ENCODE data around the gene VAMP5. TPM values are rescaled to one million over a fixed set of nuclear protein-coding genes. Genes with fewer than 3 reads are reported as not detected.

The VAMP5 gene
- total RNA-seq, 1 donor from 2014 or later, result not detected

DNA sequence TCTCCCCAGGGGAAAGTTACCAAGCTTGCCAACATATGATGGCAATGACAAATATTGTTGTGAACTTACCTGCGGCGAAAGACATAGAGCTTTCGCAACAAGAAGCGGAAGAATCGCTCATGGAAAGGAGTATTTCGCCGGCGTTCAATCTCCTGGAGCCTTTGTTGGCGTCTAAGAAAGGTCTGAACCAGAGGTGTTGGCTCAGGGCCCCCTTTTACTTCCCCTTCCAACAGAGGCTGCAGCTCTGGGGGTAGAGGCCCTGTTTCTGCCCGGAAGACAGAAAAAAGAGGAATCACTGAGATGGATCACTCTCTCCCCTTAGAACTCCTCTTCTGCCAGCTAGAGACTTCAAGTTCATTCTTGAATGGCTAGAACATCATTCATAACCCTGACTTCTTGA lies 33.7 kb upstream of the VAMP5 start:
- H3K4me1 Mint-ChIP-seq (ENCODE audit: unreplicated experiment), result peaks cover 10% of the 10 kb centered on the region
- no peak overlapping the region for H3K4me3 Mint-ChIP-seq (ENCODE audit: unreplicated experiment)
- H3K36me3 Mint-ChIP-seq (ENCODE audit: unreplicated experiment), result peaks cover 31% of the 10 kb centered on the region
- no peaks in the 10 kb centered on the region for H3K27me3 Mint-ChIP-seq (ENCODE audit: unreplicated experiment)
- H3K9me3 Mint-ChIP-seq (ENCODE audit: unreplicated experiment), result no peaks in the 10 kb centered on the region
- TF ChIP-seq, protein P1, sequence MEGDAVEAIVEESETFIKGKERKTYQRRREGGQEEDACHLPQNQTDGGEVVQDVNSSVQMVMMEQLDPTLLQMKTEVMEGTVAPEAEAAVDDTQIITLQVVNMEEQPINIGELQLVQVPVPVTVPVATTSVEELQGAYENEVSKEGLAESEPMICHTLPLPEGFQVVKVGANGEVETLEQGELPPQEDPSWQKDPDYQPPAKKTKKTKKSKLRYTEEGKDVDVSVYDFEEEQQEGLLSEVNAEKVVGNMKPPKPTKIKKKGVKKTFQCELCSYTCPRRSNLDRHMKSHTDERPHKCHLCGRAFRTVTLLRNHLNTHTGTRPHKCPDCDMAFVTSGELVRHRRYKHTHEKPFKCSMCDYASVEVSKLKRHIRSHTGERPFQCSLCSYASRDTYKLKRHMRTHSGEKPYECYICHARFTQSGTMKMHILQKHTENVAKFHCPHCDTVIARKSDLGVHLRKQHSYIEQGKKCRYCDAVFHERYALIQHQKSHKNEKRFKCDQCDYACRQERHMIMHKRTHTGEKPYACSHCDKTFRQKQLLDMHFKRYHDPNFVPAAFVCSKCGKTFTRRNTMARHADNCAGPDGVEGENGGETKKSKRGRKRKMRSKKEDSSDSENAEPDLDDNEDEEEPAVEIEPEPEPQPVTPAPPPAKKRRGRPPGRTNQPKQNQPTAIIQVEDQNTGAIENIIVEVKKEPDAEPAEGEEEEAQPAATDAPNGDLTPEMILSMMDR (IDR thresholded peaks at IDR 0.05), result no peak
- H3K27ac Mint-ChIP-seq (ENCODE audit: unreplicated experiment), result peak overlapping the region; percentile 77
- DNase-seq (ENCODE audit: extremely low spot score, unreplicated experiment), result no peak

DNA sequence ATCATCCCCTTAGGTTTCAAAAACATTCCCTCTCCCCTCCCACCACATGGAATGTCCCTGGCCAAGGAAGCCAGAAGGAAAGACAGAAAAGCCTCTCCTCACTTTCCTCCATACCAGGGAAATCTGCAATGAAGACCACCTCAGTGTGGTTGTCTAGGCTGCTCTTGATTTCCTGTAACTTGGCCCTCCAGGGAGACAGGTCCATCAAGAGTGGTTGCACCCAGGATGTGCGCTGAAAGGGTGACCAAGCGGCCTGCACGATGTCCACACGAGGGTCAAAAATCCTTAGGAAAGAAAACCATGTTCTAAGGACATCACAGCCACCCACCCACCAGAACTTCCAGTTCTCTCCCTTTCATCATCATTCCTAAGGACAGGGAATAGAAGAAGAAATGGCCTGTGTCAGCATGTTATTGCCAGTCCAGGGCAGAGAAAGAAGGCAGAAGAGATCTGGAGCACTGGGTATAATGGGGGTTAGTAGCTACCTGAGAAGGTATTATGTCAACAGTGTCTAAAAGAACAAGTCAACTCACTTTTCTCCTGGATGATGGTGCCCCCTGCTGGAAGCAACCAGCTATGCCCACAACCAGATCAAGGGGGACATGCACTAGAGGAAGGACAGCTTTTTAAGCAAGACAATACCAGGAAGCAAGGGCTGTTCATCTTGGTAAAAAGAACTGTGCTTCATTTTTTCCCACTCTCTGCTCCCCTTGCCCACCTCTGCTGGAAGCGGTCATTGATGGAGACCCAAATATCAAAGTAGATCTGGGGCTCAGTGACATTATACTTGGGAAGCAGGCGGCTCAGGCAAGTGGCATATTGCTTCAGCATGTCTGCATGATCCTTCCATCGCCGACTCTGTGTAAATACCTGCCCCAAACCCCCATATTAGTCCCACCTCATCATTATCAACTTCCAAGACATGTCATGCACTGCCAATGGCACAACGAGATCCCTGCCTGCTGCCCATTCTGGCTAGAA lies 32.2 kb upstream of the VAMP5 start:
- peak; percentile 90 for DNase-seq (ENCODE audit: extremely low spot score, unreplicated experiment)
- Mint-ChIP-seq H3K27me3 (ENCODE audit: unreplicated experiment) (no peaks in the 10 kb centered on the region), H3K27ac (ENCODE audit: unreplicated experiment) (no peak overlapping the region), H3K9me3 (ENCODE audit: unreplicated experiment) (no peaks in the 10 kb centered on the region), H3K4me1 (ENCODE audit: unreplicated experiment) (peaks cover 10% of the 10 kb centered on the region), H3K4me3 (ENCODE audit: unreplicated experiment) (no peak overlapping the region), H3K36me3 (ENCODE audit: unreplicated experiment) (peaks cover 31% of the 10 kb centered on the region)
- TF ChIP-seq, protein P1 (IDR thresholded peaks at IDR 0.05), result peak; percentile 93

DNA sequence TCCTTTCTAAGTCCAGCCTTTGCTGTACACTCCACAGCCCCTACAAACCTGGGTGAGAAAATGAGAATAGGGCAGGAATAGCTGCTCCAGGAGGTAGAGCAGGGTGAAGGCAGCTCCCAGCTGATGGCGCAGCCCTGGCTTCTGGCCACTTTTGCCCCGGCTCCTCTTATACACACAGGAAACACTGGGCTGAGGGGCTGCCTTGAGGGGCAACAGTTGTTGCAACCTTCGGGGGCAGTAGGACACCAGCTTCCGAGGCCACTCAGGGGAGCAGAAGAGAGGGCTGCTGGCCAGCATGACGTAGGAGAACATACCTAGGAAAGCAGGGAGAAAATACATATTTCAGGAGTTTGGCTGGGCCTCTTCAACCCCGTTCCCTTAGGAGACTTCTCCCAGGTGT lies 31.0 kb upstream of the VAMP5 start:
- Mint-ChIP-seq H3K36me3 (ENCODE audit: unreplicated experiment) (peaks cover 37% of the 10 kb centered on the region), H3K27ac (ENCODE audit: unreplicated experiment) (no peak overlapping the region), H3K4me1 (ENCODE audit: unreplicated experiment) (peaks cover 10% of the 10 kb centered on the region), H3K27me3 (ENCODE audit: unreplicated experiment) (no peaks in the 10 kb centered on the region), H3K9me3 (ENCODE audit: unreplicated experiment) (no peaks in the 10 kb centered on the region), H3K4me3 (ENCODE audit: unreplicated experiment) (no peak overlapping the region)
- TF ChIP-seq, protein P1 (IDR thresholded peaks at IDR 0.05), result no peak
- no peak for DNase-seq (ENCODE audit: extremely low spot score, unreplicated experiment)

DNA sequence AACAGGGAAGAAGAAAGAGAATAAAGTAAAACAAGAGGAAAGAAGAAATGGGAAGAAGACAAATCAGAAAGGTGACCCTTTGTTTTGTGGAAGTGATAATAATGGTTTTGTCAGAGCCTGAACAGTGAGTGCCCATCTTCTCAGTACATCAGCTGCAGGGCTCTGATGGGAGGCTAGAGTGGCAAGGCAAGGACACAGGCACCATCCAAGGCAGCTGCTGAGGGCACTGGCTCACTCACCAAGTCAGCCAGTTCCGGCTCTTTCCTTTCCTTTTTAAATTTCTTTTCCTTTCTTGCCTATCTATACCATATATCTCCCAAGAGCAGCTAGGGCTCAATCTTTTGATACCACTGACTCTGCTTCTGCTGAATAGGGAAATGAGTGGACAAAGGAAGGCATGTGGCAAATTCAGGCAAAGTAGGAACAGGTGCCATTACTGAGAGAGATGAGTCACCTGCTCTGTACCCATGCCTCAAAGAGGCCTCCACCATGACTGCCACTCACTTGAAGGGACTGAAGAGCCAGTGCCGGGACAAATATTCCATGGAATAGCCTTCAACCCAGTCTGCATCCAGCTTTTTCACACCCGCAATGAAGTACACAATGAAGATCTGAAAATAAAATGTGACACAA lies 29.1 kb upstream of the VAMP5 start:
- Mint-ChIP-seq H3K4me1 (ENCODE audit: unreplicated experiment) (peaks cover 11% of the 10 kb centered on the region), H3K27ac (ENCODE audit: unreplicated experiment) (no peak overlapping the region), H3K27me3 (ENCODE audit: unreplicated experiment) (no peaks in the 10 kb centered on the region), H3K36me3 (ENCODE audit: unreplicated experiment) (peaks cover 37% of the 10 kb centered on the region), H3K9me3 (ENCODE audit: unreplicated experiment) (no peaks in the 10 kb centered on the region), H3K4me3 (ENCODE audit: unreplicated experiment) (no peak overlapping the region)
- DNase-seq (ENCODE audit: extremely low spot score, unreplicated experiment), result no peak
- TF ChIP-seq, protein P1 (IDR thresholded peaks at IDR 0.05), result no peak

DNA sequence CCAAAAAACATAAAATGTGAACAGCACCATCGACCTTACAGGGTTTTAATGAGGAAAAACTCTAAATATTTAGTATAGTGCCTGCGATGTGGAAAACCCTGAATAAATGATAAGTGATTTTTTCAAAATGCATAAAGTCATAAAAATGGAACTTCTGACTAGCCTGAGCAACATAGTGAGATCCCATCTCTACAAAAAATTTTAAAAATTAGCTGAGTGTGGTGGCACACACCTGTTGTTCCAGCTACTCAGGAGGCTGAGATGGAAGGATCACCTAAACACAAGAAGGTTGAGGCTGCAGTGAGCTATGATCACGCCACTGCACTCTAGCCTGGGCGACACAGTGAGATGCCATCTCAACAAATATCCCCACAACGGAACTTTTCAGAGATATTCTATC lies 27.1 kb upstream of the VAMP5 start:
- no peaks in the 10 kb centered on the region for H3K27me3 Mint-ChIP-seq (ENCODE audit: unreplicated experiment)
- no peak overlapping the region for H3K4me3 Mint-ChIP-seq (ENCODE audit: unreplicated experiment)
- no peak for DNase-seq (ENCODE audit: extremely low spot score, unreplicated experiment)
- H3K9me3 Mint-ChIP-seq (ENCODE audit: unreplicated experiment), result no peaks in the 10 kb centered on the region
- peaks cover 28% of the 10 kb centered on the region for H3K36me3 Mint-ChIP-seq (ENCODE audit: unreplicated experiment)
- no peak overlapping the region for H3K27ac Mint-ChIP-seq (ENCODE audit: unreplicated experiment)
- TF ChIP-seq, protein P1 (IDR thresholded peaks at IDR 0.05), result no peak
- H3K4me1 Mint-ChIP-seq (ENCODE audit: unreplicated experiment), result peaks cover 24% of the 10 kb centered on the region
